Left hindlimb (tissue), 1 donor: ENCODE results near the gene WIPF3.
A peak's percentile ranks its signal among the peaks of the same experiment; 100 is the strongest.

Experiments used
- DNase-seq: peaks from one replicate; pipeline ENCODE4 v3.0.0-alpha.2; 2018

Gene WIPF3, protein sequence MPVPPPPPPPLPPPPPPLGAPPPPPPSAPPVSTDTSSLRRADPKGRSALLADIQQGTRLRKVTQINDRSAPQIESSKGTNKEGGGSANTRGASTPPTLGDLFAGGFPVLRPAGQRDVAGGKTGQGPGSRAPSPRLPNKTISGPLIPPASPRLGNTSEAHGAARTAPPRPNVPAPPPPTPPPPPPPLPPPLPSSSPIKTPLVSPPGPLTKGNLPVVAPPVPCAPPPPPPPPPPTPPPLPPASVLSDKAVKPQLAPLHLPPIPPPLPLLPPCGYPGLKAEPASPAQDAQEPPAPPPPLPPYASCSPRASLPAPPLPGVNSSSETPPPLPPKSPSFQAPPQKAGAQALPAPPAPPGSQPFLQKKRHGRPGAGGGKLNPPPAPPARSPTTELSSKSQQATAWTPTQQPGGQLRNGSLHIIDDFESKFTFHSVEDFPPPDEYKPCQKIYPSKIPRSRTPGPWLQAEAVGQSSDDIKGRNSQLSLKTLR

DNA sequence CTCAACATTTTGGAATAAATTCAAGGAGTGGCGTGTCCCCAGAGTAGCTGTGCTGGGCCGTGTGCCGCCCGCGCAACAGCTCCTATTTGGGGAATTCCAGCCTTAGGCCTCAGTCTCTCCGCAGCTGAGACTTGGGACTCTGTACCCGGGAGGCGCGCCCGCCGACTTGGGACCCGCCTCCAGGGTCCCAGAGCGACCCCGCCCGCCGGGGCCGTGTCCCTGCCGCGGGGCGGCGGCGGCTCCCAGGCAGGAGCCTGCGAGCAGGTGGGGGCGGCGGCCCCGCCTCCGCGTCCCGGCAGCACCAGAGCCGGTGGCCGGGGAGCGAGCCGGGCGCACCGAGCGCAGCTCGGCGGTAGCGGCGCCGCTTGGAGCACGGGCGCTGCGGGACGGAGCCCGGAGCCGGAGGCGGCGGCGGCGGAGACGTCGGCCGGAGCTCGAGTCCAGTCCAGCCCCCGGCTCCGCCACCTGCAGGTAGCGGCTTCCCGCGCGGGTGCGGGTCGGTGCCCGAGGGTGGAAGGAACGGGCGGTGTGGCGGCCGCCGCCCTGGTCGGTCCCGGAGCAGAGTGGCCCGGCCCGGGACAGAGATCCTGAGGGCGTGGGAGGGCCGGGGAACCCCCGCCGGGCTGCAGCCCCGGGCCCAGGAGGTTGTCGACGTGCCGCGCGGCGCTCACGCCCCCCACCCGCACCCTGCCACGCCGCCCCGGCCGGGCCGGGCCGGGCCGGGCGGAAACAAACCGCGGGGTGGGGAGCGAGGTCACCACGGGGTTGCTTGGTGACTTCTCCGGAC is at the start of gene WIPF3:
WIPF3 (plus strand) TSS at position 301 of the 787 bp plus-strand sequence. CDS start 28,217 bp downstream, outside the sequence.
- peak; percentile 37 for DNase-seq

- DNase-seq = no peak
Measured at GRCh38 chr7:29763266-29763665, 43.0 kb upstream of the WIPF3 start.

- no peak for DNase-seq
Measured at GRCh38 chr7:29764227-29764626, 42.1 kb upstream of the WIPF3 start.

DNA sequence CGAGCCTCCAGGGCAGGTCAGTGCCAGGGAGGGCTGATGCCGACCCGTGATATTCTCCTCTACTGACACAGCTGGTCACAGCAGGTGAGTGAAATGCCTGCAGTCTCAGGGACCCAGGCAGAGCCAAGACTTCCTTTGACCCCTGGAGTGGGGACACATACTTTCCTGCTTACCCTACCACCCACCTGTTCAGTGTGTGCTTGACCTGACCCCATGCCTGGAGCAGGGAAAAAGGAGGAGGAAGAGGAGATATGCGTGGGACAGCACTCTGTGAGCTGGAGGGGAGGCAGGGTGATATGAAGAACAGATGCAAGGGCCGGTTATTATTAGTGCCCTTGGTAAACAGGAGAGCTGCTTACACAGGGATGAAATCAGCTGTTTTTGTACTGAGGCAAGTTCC is 40.8 kb upstream of the WIPF3 start:
- DNase-seq = no peak

DNA sequence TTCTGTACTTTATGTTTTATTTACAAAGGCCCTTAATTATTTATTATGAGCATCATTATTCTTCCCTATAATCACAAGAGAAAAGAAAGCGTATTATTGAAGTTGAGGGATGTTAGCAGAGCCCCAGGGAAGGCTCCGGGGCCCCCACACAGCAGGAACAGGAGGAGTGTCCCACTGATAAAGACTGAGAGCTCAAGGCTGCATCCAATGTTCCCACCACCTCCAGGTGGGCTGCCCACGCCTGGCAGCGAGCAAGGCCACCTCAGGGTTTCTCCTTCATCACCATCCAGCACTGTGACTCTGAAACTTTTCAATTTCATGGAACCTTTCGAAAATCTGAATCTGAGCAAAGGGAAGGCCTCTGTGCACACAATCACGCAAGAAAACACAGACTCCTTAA is 35.9 kb upstream of the WIPF3 start:
- DNase-seq = no peak

- DNase-seq = no peak
Measured at GRCh38 chr7:29771081-29771816, 35.1 kb upstream of the WIPF3 start.

- DNase-seq = no peak
Measured at GRCh38 chr7:29779017-29779416, 27.3 kb upstream of the WIPF3 start.

- no peak for DNase-seq
Measured at GRCh38 chr7:29780346-29780745, 26.0 kb upstream of the WIPF3 start.

- no peak for DNase-seq
Measured at GRCh38 chr7:29783671-29784070, 22.6 kb upstream of the WIPF3 start.

GRCh38 chr7:29793507-29793906 is 12.8 kb upstream of the WIPF3 start:
- no peak for DNase-seq

DNA sequence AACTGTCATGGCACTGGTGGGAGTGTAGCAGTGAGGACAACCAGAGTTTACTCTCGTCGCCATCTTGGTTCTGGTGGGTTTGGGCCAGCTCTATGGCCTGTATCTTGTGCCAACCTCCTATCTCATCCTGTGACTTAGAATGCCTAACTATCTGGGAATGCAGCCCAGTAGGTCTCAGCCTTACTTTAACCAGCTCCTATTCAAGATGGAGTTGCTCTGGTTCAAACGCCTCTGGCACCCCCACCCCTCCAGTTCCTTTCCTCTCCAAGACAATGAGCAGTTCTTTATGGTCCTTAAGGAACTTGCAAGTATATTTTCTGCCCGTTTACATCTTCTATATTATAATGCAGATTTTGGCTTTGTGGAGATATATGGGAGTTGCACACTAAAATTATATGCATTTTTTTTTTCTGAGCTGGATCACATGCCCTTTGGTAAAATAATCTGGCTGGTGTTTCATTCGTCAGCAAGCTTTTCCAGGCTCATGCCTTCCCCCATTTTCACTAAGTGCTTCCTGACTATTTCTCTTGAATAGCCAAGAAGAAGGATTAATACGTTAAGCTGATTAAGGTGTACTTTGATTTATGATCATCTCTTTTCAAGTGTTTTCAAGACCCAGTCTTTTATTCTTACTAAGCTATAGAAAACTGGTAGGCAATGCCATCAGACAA is 11.2 kb upstream of the WIPF3 start:
- DNase-seq = no peak

- no peak for DNase-seq
Measured at GRCh38 chr7:29795696-29796580, 10.4 kb upstream of the WIPF3 start.

DNA sequence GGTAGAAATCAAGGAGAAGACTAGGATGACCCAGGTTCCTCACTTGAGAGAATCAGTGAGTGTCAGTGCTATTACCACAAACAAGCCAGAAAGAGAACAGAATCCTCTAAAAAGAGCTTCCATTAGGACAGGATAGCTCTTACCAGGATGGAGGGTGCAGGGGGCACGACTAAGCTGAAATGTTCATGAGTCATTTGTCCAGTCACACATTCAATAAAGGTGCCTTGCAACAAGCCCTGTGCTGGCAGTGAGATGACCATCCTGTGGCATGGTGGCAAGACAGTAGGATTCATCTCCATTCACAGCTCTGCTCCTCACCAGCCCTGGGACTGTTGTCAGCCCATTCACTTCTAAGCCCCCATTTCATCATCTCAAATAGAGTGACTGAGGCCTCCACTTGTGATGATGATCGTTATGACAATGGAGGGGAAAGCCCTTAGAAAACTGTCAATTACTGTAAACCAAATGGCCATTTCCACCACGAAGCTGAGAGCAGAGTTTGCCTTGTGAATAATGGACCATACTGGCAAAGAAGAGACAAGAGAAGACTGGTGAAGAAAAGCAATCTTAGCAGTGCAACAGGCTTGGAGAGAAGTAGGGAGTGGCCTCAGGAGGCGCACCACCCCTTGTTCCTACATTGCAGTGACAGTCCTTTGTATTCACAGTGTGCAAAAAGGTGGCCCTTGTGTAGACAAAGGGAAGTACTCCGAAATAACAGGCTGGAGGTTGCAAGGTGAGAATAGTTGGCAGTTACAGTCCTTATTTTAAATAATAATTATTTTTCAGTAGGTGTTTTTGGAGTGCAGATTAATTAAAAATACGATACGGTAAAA is 9.0 kb upstream of the WIPF3 start:
- DNase-seq = no peak

- DNase-seq = no peak
Measured at GRCh38 chr7:29798422-29798821, 7.9 kb upstream of the WIPF3 start.

- DNase-seq = no peak
Measured at GRCh38 chr7:29801929-29802328, 4.4 kb upstream of the WIPF3 start.

DNA sequence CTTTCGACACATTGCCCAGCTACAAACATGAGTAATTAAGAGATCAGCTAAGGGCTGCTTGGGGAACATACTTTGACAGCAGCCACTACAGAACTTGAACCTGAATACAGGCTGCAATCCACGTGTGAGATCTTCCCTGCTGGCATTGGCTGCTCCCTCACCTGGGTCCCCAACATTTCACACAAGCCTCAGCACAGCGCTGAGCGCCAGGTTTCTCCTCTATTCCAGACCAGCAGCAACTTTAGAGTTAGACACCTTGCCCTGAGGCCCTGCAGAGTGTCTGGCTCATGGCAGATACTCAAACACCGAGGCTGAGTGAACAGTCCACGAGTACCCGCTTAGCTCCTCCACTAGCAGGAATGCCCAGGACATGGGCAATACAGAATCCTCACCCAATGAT is 1.3 kb upstream of the WIPF3 start:
- no peak for DNase-seq

DNA sequence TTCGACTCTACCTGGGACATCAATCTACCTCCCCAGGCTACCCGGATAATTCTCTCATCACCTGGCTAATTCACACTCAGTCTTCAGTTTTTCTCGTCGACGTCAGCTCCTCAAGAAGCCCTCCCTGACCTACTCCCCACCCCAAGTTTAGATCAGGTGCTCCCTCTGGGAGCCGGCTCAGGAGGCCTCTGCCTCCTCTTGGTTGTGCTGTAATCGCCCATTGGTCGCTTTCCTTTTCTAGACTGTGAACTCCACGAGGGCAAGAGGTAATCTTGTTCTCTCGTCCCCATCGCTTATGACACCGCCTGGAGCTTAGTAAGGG is 461 bp upstream of the WIPF3 start:
- DNase-seq = no peak

DNA sequence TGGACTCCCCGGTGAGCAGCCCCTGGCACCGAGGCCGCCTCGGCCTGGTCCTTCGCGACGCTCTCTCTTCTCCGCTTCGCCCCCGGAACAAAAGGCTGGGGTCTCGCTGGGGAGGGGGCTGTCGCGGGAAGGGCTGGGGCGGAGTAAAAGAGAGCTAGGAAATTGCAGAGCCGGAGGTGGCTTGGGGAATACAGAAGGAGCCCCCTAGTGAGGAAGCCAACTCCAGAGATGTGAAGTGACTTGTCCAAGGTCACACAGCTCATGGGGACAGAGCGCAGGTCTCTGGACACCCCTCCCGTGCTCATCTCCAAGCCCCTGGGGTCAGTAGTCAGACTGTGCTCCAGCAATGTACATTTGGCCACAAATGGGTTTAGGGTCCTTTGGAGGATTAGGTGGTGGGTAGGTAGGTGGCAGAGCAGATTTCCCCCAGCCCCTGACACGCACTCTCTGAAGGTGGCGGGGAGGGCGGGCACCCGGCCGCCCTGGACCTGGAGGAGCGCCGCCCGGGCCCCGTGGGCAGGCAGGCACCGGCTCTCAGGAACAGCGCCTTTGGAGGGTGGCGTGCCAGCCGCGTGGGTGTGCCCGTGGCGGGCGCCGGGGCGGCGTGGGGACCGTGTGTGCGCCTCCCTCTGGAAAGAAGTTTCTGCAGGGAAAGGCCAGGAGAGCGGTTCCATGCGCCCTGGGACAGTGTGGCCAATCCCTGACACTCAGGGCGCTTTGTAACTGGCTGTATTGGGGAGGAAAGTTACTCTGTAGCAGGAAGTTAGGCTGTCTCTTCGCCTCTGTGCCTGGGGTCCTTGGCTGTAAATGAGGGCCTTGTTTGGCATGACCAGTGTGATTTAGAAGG is 910 bp downstream of the WIPF3 start:
- DNase-seq = peak; percentile 38

GRCh38 chr7:29808075-29808801 is 1.9 kb downstream of the WIPF3 start:
- no peak for DNase-seq
